ENCODE data around the gene APBA2.

Gene APBA2

GRCh38 chr15:29086891-29087290 lies 201.1 kb downstream of the APBA2 start:
- no peak for DNase-seq (ENCODE audit: low read depth)

GRCh38 chr15:29087521-29088285 lies 201.9 kb downstream of the APBA2 start:
- no peak for DNase-seq (ENCODE audit: low read depth)

GRCh38 chr15:29088666-29089065 lies 202.9 kb downstream of the APBA2 start:
- no peak for DNase-seq (ENCODE audit: low read depth)

- DNase-seq (ENCODE audit: low read depth): peak; percentile 17
Measured at GRCh38 chr15:29089731-29090616, 204.2 kb downstream of the APBA2 start.

- peak; percentile 38 for DNase-seq (ENCODE audit: low read depth)
Measured at GRCh38 chr15:29090617-29091466, 205.1 kb downstream of the APBA2 start.

- DNase-seq (ENCODE audit: low read depth): no peak
Measured at GRCh38 chr15:29091666-29092065, 205.9 kb downstream of the APBA2 start.

- no peak for DNase-seq (ENCODE audit: low read depth)
Measured at GRCh38 chr15:29092376-29093064, 206.7 kb downstream of the APBA2 start.

GRCh38 chr15:29093065-29093435 lies 207.3 kb downstream of the APBA2 start:
- no peak for DNase-seq (ENCODE audit: low read depth)

GRCh38 chr15:29093696-29094343 lies 208.0 kb downstream of the APBA2 start:
- no peak for DNase-seq (ENCODE audit: low read depth)

GRCh38 chr15:29094711-29095110 lies 208.9 kb downstream of the APBA2 start:
- no peak for DNase-seq (ENCODE audit: low read depth)

- DNase-seq (ENCODE audit: low read depth): no peak
Measured at GRCh38 chr15:29095746-29096145, 210.0 kb downstream of the APBA2 start.

- DNase-seq (ENCODE audit: low read depth): no peak
Measured at GRCh38 chr15:29097168-29097567, 211.4 kb downstream of the APBA2 start.

- no peak for DNase-seq (ENCODE audit: low read depth)
Measured at GRCh38 chr15:29097971-29098370, 212.2 kb downstream of the APBA2 start.

GRCh38 chr15:29098652-29099051 lies 212.9 kb downstream of the APBA2 start:
- DNase-seq (ENCODE audit: low read depth): no peak

GRCh38 chr15:29099131-29099880 lies 213.5 kb downstream of the APBA2 start:
- no peak for DNase-seq (ENCODE audit: low read depth)

- no peak for DNase-seq (ENCODE audit: low read depth)
Measured at GRCh38 chr15:29100486-29101000, 214.8 kb downstream of the APBA2 start.

GRCh38 chr15:29101491-29101890 lies 215.7 kb downstream of the APBA2 start:
- DNase-seq (ENCODE audit: low read depth): no peak

GRCh38 chr15:29102173-29102794 lies 216.5 kb downstream of the APBA2 start:
- DNase-seq (ENCODE audit: low read depth): peak; percentile 29

- no peak for DNase-seq (ENCODE audit: low read depth)
Measured at GRCh38 chr15:29102911-29103823, 217.4 kb downstream of the APBA2 start.

Data from activated gamma-delta T cell treated with anti-CD3 and anti-CD28 coated beads, Interleukin-2, amount 50 U/mL, for 16 hours (primary cell).